Activated CD8-positive, alpha-beta T cell treated with anti-CD3 and anti-CD28 coated beads, Interleukin-2, amount 10 ng/mL, durations not matched to agents 7 days and 5 days (primary cell): Measurements from ENCODE around the gene ARHGEF26. TPM values are rescaled to one million over a fixed set of nuclear protein-coding genes. Genes with fewer than 3 reads are reported as not detected.

Experiments used
- ATAC-seq: fragments of 150-1000 bp; cut with Tn5 transposase; one replicate; pipeline ENCODE4 v1.10.0; 2021; ENCODE audit warnings: moderate library complexity
- CTCF ChIA-PET: fragments of 350-600 bp; sonication (Branson Sonifier 250); formaldehyde crosslinking; loops from one replicate; lab custom pipeline; 2021; ENCODE audit warnings: antibody characterized with exemption; lab: Charles Lee
- POLR2A ChIA-PET: fragments of 350-600 bp; sonication (Branson Sonifier 250); formaldehyde crosslinking; loops from one replicate; lab custom pipeline; 2021; ENCODE audit warnings: antibody characterized with exemption; lab: Charles Lee
- DNase-seq: peaks from one replicate; pipeline ENCODE4 v3.0.0-alpha.2; 2020
- H3K27ac Mint-ChIP-seq: one replicate; pipeline ENCODE4 v1.8.0; 2021; ENCODE audit warnings: mild to moderate bottlenecking, mixed read lengths
- H3K27me3 Mint-ChIP-seq: one replicate; pipeline ENCODE4 v1.8.0; 2021; ENCODE audit warnings: low read depth, mixed read lengths
- H3K36me3 Mint-ChIP-seq: one replicate; pipeline ENCODE4 v1.8.0; 2021; ENCODE audit warnings: low read depth, mixed read lengths
- H3K4me1 Mint-ChIP-seq: one replicate; pipeline ENCODE4 v1.8.0; 2021; ENCODE audit warnings: low read depth, mixed read lengths
- H3K4me3 Mint-ChIP-seq: one replicate; pipeline ENCODE4 v1.8.0; 2021; ENCODE audit warnings: mild to moderate bottlenecking, mixed read lengths
- H3K9me3 Mint-ChIP-seq: one replicate; pipeline ENCODE4 v1.8.0; 2022; ENCODE audit warnings: mixed read lengths; ENCODE audit not compliant: insufficient read depth
- total RNA-seq, 2 experiments: library from RNA; stranded (reverse); gene quantifications; one replicate each; pipeline ENCODE4 v1.2.3, GENCODE V29; 2021

Gene ARHGEF26
- total RNA-seq, 2 experiments from 2014 or later, result 0.08 TPM; not detected in 1

DNA sequence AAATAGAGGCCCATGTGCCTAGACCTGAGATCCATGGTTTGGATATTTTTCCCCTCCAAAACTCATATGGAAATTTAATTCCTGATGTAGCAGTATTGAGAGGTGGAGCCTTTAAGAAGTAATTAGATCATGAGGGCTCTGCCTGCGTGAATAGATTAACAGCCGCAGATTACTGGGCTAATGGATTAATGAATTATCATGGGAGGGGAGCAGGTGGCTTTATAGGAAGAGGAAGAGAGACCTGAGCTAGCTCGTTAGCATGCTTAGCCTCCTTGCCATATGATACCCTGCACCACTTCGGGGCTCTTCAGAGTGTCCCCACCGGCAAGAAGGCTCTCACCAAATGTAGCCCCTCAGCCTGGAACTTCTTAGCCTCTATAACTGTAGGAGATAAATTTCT lies 15.8 kb downstream of the ARHGEF26 start:
- ATAC-seq (no peak), DNase-seq (no peak)
- Mint-ChIP-seq H3K4me1 (no peaks in the 10 kb centered on the region), H3K27ac (no peak overlapping the region), H3K9me3 (no peaks in the 10 kb centered on the region), H3K4me3 (no peak overlapping the region), H3K36me3 (no peaks in the 10 kb centered on the region), H3K27me3 (peaks cover 14% of the 10 kb centered on the region)
- ChIA-PET CTCF (interaction anchor here (1.6 kb wide), 1 partner anchor 13 kb away, joined by 3 read pairs; no protein-coding TSS in a partner anchor), POLR2A (no interaction called here)

DNA sequence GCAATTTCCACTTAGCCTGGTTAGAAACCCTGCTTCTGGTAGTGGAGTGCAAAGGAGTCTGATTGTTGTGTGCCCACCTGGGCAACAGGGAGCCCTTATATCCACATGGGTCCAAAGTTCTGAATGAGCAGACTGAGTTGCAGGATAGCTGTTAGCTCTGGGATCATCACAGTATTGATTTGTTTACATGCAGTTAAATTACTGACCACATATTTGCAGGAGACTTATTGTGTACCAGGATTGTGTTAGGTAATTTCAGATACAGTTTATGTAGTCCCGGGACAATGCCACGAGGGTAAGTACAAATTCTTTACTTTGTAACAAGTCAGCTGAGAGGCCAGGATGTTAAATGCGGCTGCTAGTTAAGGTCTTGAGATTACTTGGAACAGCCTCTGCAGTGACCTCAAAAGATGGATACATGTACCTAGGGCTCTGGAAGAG lies 18.8 kb downstream of the ARHGEF26 start:
- Mint-ChIP-seq H3K27me3 (peaks cover 16% of the 10 kb centered on the region), H3K4me1 (no peaks in the 10 kb centered on the region), H3K9me3 (no peaks in the 10 kb centered on the region), H3K36me3 (no peaks in the 10 kb centered on the region), H3K27ac (no peak overlapping the region), H3K4me3 (no peak overlapping the region)
- CTCF ChIA-PET, result no interaction called here
- POLR2A ChIA-PET, result no interaction called here
- DNase-seq, result no peak
- no peak for ATAC-seq

GRCh38 chr3:154142608-154143007 lies 21.4 kb downstream of the ARHGEF26 start:
- H3K27ac Mint-ChIP-seq, result no peak overlapping the region
- ChIA-PET CTCF (no interaction called here), POLR2A (no interaction called here)
- ATAC-seq (no peak), DNase-seq (no peak)
- no peaks in the 10 kb centered on the region for H3K4me1 Mint-ChIP-seq
- H3K4me3 Mint-ChIP-seq, result no peak overlapping the region
- H3K9me3 Mint-ChIP-seq, result no peaks in the 10 kb centered on the region
- H3K36me3 Mint-ChIP-seq, result no peaks in the 10 kb centered on the region
- peaks cover 11% of the 10 kb centered on the region for H3K27me3 Mint-ChIP-seq

GRCh38 chr3:154143873-154144272 lies 22.7 kb downstream of the ARHGEF26 start:
- ATAC-seq (no peak), DNase-seq (no peak)
- Mint-ChIP-seq H3K9me3 (no peaks in the 10 kb centered on the region), H3K27ac (no peak overlapping the region), H3K4me3 (no peak overlapping the region), H3K27me3 (peaks cover 9% of the 10 kb centered on the region), H3K4me1 (no peaks in the 10 kb centered on the region), H3K36me3 (no peaks in the 10 kb centered on the region)
- CTCF ChIA-PET, result no interaction called here
- POLR2A ChIA-PET, result no interaction called here

DNA sequence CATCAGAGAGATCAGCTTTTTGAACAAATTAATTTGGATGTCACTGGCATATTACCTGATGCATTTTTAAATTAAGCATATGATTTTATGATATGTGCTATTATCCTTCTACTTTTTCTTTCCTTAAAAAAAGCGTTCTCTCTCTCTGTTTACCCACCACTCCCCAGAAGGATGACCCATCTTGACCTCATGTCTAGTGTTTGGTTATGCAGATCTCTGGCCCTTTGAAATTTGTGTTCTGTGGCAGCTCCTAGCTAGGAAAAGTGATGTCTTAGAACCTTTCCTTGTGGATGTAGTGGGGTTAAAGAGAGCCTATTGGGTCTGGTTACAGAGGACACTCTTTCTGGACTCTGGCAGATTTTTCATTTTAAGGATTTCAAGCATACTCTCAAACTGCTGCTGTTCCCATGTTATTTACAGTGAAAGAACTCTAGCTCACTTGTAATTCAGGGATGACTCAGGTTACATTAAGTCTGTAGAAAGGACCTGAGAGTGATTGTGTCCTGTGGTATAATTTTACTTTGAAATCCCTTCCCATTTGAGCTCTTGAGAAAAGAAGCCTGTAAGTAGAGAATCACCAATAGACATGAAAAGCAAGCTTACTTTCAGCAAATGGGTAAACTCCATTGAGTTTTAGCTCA lies 23.8 kb downstream of the ARHGEF26 start:
- H3K9me3 Mint-ChIP-seq, result no peaks in the 10 kb centered on the region
- ChIA-PET POLR2A (no interaction called here), CTCF (no interaction called here)
- no peaks in the 10 kb centered on the region for H3K4me1 Mint-ChIP-seq
- H3K36me3 Mint-ChIP-seq, result no peaks in the 10 kb centered on the region
- no peak overlapping the region for H3K27ac Mint-ChIP-seq
- DNase-seq, result no peak
- ATAC-seq, result no peak
- H3K27me3 Mint-ChIP-seq, result peaks cover 6% of the 10 kb centered on the region
- no peak overlapping the region for H3K4me3 Mint-ChIP-seq

GRCh38 chr3:154148541-154148940 lies 27.4 kb downstream of the ARHGEF26 start:
- Mint-ChIP-seq H3K9me3 (no peaks in the 10 kb centered on the region), H3K4me3 (no peak overlapping the region), H3K27me3 (peaks cover 8% of the 10 kb centered on the region), H3K27ac (no peak overlapping the region), H3K4me1 (no peaks in the 10 kb centered on the region), H3K36me3 (no peaks in the 10 kb centered on the region)
- POLR2A ChIA-PET, result no interaction called here
- ATAC-seq, result no peak
- DNase-seq, result no peak
- CTCF ChIA-PET, result interaction anchor here (0.6 kb wide), 1 partner anchor 66 kb away, joined by 3 read pairs; no protein-coding TSS in a partner anchor

DNA sequence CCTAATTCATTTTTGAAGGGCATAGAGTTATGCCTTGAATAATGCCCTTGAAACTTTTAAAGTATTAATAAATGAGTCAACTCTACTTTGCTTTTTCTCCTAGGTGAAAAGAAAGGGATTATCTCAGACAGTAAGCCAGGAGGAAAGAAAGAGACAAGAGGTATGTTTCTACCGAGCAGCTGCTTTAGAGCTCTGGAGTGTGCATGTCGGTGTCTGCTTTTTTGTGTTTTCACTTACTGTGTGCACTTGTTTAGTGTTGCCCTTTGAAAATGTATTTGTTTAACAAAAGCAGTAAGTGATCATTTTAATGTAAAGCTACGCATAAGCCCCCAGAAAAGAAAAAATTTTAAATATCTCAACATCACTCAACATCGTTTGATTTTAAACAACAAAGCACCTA lies 28.1 kb downstream of the ARHGEF26 start:
- no peak for DNase-seq
- Mint-ChIP-seq H3K27ac (no peak overlapping the region), H3K4me1 (no peaks in the 10 kb centered on the region), H3K4me3 (no peak overlapping the region), H3K36me3 (no peaks in the 10 kb centered on the region), H3K27me3 (peaks cover 4% of the 10 kb centered on the region), H3K9me3 (no peaks in the 10 kb centered on the region)
- POLR2A ChIA-PET, result no interaction called here
- ATAC-seq, result no peak
- CTCF ChIA-PET, result no interaction called here

- no peaks in the 10 kb centered on the region for H3K9me3 Mint-ChIP-seq
- CTCF ChIA-PET, result no interaction called here
- peaks cover 4% of the 10 kb centered on the region for H3K27me3 Mint-ChIP-seq
- POLR2A ChIA-PET, result no interaction called here
- no peak overlapping the region for H3K4me3 Mint-ChIP-seq
- DNase-seq (no peak), ATAC-seq (no peak)
- H3K4me1 Mint-ChIP-seq, result no peaks in the 10 kb centered on the region
- no peaks in the 10 kb centered on the region for H3K36me3 Mint-ChIP-seq
- H3K27ac Mint-ChIP-seq, result no peak overlapping the region
Observed at GRCh38 chr3:154151969-154152368, 30.8 kb downstream of the ARHGEF26 start.

DNA sequence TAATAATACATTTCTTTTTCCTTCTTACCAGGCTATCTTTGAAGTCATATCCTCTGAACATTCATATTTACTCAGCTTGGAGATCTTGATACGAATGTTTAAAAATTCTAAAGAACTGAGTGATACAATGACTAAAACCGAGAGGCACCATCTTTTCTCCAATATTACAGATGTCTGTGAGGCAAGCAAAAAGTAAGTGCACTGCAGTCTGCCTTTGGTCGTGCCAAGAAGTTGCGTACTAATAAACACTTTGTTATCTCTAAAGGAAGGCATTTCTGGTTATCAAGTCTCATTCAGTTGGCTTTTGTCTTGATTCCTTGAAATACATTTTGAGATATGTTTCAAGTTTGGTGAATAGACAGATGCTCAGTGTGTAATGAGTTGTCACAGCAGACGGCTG lies 31.6 kb downstream of the ARHGEF26 start:
- H3K27me3 Mint-ChIP-seq, result peaks cover 6% of the 10 kb centered on the region
- CTCF ChIA-PET, result no interaction called here
- POLR2A ChIA-PET, result no interaction called here
- H3K9me3 Mint-ChIP-seq, result no peaks in the 10 kb centered on the region
- DNase-seq (no peak), ATAC-seq (no peak)
- H3K36me3 Mint-ChIP-seq, result no peaks in the 10 kb centered on the region
- no peak overlapping the region for H3K27ac Mint-ChIP-seq
- no peaks in the 10 kb centered on the region for H3K4me1 Mint-ChIP-seq
- no peak overlapping the region for H3K4me3 Mint-ChIP-seq

- DNase-seq (no peak), ATAC-seq (no peak)
- ChIA-PET CTCF (no interaction called here), POLR2A (no interaction called here)
- Mint-ChIP-seq H3K4me1 (no peaks in the 10 kb centered on the region), H3K9me3 (no peaks in the 10 kb centered on the region), H3K36me3 (no peaks in the 10 kb centered on the region), H3K4me3 (no peak overlapping the region), H3K27ac (no peak overlapping the region), H3K27me3 (peaks cover 10% of the 10 kb centered on the region)
Observed at GRCh38 chr3:154156530-154156929, 35.3 kb downstream of the ARHGEF26 start.

DNA sequence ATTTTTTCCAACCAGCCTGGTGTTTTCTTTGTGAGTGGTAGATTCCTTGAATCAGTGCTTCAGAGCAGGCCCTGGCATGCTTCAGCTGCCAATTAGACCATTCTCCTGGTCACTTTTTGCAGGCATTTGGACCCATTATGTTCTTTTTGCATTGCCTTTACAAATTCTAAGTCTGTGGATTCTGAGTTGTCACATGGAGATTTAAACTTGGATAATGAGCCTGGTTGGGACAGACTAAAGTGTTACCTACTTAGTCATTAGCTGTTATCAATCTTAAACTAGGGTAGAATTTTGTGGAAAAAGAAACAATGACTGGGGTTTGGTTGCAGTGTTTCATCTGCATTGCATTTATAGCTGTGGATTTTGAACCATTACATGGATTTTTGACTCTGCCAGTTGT lies 40.6 kb downstream of the ARHGEF26 start:
- H3K27ac Mint-ChIP-seq, result no peak overlapping the region

DNA sequence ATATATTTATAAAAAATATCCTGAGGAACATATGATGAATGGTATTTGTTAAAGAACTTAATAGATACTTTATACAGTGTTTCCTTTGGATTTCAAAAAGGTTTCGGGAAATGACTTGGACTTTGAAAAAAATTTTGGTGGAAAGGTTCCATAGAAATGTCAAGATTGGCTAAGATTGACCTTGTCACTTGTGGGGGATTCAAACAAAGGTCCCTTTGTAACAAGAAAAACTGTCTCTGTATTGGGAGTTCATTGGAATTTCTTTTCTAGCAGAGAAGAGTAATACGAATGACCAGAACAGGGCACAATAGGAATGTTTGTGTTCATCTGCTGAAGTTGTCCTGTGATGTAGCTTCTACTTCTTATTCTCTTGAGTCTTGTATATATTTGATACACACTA lies 43.2 kb downstream of the ARHGEF26 start:
- no peak overlapping the region for H3K27ac Mint-ChIP-seq
- no peaks in the 10 kb centered on the region for H3K4me1 Mint-ChIP-seq
- ChIA-PET POLR2A (no interaction called here), CTCF (no interaction called here)
- no peak overlapping the region for H3K4me3 Mint-ChIP-seq
- ATAC-seq (no peak), DNase-seq (no peak)
- no peaks in the 10 kb centered on the region for H3K27me3 Mint-ChIP-seq
- no peaks in the 10 kb centered on the region for H3K9me3 Mint-ChIP-seq
- H3K36me3 Mint-ChIP-seq, result no peaks in the 10 kb centered on the region

More for the DNA sequence above, 40.6 kb downstream of the ARHGEF26 start:
- Mint-ChIP-seq H3K27me3 (peaks cover 8% of the 10 kb centered on the region), H3K36me3 (no peaks in the 10 kb centered on the region), H3K9me3 (no peaks in the 10 kb centered on the region), H3K4me3 (no peak overlapping the region), H3K4me1 (no peaks in the 10 kb centered on the region)
- no peak for DNase-seq
- no peak for ATAC-seq
- ChIA-PET CTCF (no interaction called here), POLR2A (no interaction called here)
